Renal cortical epithelial cell (primary cell): ENCODE data around the gene MITD1. TPM values are rescaled to one million over a fixed set of nuclear protein-coding genes. Genes with fewer than 3 reads are reported as not detected.
"Not testable (repeated sequence)": the region's sequence is repeated elsewhere in the genome, so short reads cannot be mapped to it uniquely, and the experiment has no call there.

ENCODE experiments used
- DNase-seq: peaks from one replicate; pipeline ENCODE4 v3.0.0-alpha.2; 2011; ENCODE audit warnings: low read depth
- total RNA-seq: library from RNA; depleted of rRNA; stranded (reverse); fragments of >200 nt; gene quantifications from 2 replicates; pipeline ENCODE4 v1.2.3, GENCODE V29; 2014

MITD1 gene
- 25.8 and 44.6 TPM in 2 replicates for total RNA-seq

DNA sequence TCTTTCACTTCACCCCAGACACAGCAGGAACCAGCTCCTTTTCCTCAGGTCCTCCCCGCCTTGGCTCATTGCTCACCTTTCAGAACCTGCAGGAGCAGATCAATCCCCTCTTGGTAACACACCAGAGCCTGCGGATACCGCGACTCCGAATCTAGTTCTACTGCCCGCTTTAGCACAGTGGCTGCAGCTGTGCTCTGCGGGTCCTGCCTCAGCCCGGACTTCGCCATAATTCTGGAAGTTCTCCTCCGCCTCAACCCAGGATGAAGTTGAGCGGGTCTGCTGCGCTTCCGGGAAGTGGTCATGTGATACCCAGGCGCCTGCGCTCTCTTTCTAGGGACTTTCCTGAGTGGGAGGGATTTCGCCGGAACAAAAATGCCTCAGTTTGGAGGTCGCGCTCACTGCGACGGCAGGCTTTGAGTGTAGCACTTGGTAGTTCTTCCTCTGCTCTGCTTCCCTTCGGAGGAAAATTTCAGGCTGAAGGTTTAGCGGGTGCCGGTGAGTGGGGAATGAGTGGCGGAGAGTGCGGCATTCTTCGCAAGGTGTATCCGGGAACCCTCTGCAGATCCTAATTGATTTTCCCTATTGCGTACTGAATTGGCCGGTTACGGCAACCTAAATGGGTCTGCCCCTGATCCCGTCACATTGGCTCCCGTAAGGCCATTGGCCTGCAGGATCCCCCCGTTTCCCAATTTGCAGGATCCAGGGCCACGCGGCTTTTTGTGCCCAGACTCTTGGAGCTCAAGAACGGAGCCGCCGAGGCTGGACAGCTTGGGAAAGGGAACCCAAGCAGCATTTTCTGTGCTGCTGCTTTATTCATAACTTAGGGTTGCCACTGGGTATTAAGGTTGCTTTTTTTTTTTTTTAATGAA is at the start of gene MITD1, which contains the start of gene MRPL30:
TSS of gene MITD1 (minus strand) at position 304 of the 869 bp plus-strand sequence. CDS start at position 227, 77 bp downstream.
TSS of gene MRPL30 (plus strand) at position 430 of the 869 bp plus-strand sequence. CDS start 5,020 bp downstream, outside the sequence.
- peak; percentile 93 for DNase-seq

DNA sequence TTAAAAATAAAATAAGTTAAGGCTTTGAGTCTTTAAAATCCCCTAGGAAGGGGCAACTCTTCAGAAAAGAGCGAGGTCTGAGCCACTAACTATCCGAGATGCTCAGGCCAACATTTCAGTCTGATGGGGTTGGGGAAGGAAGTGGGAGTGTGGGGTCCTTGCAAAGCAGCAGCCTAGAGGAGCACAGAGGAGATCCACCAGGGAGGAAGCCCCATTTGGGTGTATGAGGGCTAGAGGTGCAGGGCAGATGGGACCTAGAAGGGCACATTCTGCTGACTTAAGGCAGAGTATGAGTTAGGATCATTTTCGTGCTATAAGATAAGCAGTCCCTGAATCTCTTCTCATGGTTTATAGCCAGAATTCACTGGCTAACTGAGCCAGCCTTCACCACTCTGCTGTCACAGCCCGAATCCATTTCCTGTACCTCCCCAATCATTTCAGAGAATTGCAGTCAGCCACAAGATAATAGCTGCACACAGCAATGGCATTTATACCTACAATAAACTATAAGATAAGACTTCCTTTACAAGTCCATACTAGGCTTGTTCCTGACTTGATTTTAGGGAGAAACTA is 37.2 kb upstream of the MITD1 start:
- no peak for DNase-seq

DNA sequence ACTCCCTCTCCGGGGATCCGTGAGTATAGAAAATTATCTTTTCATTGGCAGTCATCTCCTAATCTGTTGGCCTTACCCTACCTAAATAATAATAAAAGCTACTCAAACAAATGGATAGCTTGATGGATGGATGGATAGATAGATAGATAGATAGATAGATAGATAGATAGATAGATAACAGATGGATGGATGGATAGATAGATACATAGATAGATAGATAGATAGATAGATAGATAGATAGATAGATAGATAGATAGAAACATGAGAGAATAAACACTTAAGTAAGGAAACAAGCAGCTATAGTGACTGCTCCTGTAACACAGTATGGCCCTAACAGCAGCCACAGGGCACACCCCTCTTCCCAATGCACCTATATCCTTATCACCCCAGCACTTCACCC is 35.2 kb upstream of the MITD1 start:
- DNase-seq, result no peak

DNA sequence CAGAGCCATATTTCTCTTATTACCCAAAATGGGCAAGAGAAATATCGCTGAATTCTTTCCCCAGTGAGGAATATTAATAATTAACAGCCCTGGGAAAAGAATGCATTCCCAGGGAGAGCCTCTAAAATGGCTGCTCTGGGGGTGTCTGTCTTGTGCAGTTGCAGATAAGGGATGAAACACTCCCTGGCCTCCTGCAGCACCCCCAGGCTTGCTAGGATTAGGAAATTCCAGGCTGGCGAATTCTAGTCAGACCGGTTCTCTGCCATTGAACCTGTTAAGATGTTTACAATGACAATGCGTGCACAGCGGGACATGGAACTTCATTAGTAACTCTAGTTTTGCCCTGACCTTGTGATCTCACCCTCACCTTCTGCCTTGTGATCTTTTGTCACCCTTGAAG is 24.6 kb upstream of the MITD1 start:
- no peak for DNase-seq

DNA sequence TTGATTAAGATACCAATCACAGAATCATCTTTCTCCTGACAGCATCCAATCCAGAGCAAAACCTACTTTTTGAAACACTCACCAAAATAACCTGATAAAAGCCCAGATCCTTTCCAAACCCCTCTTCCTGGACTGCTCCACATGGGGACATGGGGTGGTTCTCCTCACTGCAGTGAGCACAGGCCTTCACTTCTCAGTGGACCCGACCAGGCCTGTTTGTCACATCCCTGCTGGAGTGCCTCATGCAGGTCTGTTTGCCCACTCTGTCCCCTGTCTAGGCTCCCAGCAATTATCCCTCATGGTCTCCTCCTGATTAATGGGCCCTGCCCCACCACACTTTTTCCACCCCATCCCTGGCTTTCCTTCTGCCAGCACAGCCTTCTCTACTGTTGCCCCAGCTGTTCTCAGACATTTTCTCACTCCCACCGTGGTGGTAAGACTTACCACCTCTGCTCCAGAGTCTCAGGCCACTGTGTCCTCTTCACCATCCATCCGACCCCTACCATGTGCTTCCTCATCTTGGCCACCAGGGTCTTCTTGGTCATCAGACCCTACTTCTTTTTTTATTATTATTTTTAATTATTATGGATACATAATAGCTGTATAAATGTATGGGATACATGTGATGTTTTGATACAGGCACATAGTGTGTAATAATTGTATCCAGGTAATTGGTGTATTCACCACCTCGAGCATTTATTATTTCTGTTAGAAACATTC is 21.3 kb upstream of the MITD1 start:
- no peak for DNase-seq

DNA sequence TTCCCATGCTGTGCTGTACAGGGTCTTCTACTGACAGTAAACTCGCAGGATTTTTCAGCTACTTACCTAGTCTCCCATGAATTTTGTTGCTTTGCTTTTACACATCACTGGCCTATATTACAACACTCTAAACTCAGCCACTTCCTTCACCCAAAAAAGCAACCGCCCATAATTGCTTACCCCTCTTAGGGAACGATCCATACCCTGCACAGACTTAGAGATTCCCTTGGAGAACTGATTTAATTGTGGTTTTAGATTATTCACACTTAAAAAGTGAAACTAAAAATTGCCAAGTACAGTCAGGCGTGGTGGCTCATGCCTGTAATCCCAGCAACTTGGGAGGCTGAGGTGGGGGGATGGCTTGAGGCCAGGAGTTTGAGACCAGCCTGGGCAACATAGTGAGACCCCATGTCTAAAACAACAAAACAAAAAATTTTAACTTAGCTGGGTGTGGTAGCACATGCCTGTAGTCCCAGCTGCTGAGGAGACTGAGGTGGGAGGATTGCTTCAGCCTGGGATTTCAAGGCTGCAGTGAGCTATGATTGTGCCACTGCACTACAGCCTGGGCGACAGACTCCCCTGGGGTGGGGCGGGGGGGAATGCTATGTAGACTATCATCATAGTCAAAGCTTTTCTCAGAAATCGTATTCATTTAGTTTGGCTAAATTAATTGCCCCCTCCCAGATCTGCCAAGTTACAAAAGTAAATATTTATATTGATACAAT is 19.4 kb upstream of the MITD1 start:
- DNase-seq, result no peak

DNA sequence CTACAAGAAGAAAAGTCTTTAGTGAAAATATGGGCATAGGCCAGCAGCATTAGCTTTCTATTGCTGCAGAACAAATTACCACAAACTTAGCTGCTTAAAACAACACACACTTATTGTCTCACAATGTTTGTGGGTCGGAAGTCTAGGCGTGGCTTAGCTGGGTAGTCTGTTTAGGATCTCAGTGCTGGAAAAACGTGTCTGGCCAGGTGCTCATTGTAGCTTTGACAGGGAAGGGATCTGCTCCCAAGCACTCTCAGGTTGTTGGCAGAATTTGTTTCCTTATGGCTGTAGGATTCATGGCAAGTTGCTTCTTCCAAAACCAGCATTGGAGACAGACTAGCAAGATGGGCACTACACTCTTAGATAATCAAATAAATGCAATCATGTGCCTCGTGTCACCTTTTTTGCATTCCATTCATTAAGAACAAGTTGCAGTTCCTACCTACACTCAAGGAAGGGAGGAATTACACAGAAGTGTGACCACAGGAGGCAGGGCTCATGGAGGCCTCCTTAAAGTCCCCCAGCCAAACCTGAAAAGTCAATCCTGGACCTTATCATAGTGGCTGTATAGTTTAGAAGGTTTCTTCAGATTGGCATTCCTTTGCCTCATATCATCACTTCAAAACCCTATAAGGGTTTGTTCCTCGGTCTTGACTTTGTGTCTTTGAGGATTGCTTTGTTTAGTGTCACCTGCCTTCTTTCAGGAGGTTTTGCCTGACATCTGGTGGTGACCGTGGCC is 17.4 kb upstream of the MITD1 start:
- no peak for DNase-seq

DNA sequence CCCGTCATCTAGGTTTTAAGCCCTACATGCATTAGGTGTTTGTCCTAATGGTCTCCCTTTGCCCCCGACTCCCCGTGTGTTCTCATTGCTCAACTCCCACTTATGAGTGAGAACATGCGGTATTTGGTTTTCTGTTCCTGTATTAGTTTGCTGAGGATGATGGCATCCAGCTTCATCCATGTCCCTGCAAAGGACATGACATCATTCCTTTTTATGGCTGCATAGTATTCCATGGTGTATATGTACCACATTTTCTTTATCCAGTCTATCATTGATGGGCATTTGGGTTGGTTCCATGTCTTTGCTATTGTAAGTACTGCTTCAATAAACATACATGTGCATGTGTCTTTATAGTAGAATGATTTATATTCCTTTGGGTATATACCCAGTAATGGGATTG is 11.5 kb upstream of the MITD1 start:
- not testable (repeated sequence) for DNase-seq

DNA sequence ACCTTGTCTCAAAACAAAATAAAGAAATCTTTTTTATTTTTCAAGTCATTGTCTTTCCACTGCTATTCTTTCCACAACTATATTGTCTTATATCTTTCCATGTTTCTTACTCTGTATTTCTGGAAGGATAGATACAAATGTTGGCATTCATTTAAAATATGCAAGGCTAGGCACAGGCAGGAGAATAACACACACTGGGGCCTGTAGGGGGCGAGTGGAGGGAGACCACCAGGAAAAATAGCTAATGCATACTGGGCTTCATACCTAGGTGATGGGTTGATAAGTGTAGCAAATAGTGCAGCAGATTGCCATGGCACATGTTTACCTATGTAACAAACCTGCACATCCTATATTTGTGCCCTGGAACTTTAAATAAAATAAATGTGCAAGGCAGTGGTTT is 9.7 kb upstream of the MITD1 start:
- DNase-seq, result no peak

DNA sequence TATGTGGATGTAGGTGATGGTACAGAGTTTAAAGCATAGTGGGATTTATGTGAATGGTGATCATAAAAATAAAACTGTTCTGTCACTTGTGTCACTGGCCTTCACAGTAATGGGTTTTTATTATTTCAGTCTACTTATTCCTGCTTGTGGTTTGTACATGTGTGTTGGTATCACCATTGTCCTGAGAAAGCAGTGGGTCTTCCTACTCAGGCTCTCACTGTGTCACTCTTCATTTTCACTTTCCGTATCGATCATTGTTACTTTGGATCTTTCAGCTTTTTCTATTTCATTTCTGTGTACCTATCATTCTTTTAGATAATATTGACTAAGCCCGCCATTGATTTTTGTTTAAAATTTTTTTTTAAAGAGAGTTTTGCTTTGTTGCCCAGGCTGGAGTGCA is 7.5 kb upstream of the MITD1 start:
- DNase-seq, result no peak

DNA sequence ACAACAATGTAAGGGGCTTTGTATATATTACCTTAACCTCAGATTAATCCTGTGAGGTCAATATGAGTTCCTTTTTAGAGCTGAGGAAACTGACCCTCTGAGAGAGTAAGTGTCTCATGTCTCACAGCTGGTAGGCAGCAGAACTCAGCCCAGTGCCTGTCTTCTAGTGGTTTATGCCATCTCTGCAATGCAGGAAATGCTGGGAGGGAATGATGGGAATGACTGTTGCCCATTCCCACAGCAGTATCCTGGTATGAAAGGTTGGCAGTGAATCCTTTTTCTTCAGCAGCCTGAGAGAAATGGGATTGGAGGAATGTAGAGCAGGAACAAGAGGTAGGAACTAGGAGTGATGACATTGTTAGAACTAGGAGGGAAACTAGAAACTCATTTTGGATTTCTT is 6.2 kb upstream of the MITD1 start:
- DNase-seq, result no peak

DNA sequence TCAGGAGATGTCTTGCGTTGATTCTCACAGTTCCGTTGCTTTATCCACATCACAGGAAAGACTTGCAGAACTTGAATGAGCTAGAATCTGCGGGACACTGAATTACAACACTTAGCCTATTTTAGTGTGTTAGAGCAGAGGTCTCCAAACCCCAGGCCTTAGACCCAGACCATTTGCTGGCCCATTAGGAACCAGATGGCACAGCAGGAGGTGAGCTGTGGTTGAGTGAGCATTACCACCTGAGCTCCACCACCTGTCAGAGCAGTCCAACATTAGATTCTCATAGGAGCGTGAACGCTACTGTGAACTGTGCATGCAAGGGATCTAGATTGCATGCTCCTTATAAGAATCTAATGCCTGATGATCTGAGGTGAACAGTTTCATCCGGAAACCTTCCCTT is 4.0 kb upstream of the MITD1 start:
- no peak for DNase-seq

DNA sequence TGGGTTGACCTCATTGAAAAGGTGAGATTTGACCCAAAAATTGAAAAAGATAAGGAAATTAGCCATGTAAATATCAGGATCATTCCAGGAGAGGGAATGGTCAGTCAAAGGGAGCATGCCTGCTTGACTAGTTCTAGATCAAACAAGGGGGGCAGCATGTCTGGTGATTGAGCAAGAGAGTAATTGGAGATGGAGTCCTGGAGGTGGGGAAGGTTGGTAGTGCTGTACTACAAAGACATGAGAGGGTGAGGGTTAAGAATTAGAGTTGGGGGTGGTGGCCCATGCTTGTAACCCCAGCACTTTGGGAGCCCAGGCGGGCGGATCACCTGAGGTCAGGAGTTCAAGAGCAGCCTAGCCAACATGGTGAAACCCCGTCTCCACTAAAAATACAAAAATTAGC is 2.2 kb upstream of the MITD1 start:
- DNase-seq, result peak; percentile 22

DNA sequence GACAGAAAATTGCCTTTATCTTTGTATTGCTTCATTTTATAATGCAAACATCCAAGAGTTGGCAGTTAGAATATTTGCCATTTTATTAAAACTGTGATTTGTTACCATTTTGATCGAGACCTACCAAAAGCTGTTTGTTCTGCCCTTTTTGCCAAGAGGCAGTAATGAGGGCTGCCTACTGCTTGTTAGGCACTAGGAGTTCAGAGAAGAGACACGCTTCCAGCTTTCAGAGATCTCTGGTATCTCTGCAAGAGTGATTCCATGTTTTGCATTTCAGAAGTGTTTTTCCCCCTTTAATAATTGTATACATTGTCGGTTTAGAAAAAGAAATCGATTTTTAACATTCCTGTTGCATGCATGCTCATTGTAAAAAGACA is 754 bp upstream of the MITD1 start:
- DNase-seq, result peak; percentile 17

DNA sequence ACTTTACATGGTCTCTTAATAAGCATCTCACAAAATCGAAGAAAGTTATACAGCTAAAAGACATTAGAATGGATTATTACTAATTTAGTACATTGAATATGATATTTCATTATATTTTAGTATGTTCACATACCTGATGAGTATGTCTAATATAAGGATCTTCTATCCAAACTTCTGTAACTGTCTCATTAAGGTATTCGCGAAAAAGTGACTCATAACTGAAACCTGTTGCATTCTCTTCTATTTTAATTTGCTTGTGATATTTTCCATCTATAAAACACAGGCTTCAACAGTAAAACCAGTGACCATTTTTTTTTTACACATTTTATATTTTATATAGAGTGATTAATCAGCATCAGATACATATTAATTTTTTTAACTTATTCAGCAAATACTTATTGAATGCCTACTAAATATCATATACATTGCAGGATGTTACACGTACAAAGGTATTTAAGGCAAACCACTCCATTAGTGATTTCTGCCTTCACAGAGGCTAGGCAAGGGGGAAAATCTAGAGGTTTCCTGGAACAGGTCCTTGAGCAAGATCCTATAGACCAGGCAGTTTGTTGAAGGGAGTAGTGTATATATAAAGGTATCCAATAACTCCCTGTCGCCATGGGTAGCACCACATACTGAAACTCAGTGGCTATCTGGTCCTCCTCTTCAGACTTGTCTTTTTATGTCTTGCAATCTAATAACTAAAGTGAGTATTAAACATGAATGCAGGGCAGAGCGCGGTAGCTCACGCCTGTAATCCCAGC is 9.3 kb downstream of the MITD1 start:
- DNase-seq, result no peak

DNA sequence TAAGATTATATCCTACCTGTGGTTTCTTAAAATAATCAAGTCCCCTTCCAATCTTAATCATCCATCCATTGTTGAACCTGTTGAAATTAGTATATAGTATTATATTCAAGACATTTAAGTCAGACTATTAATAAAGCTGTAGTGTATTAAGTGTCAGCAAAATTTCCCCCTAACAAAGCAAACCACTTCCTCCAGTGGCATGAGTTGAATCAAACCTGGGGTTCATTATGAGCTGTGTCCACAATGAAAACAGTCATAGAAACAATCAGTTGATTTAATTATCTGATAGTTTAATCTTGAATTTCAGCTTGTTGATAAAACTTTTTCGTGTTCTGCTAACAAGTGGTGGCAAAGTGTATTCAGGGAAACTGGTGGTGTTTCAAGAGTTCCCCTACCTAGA is 11.3 kb downstream of the MITD1 start:
- no peak for DNase-seq

DNA sequence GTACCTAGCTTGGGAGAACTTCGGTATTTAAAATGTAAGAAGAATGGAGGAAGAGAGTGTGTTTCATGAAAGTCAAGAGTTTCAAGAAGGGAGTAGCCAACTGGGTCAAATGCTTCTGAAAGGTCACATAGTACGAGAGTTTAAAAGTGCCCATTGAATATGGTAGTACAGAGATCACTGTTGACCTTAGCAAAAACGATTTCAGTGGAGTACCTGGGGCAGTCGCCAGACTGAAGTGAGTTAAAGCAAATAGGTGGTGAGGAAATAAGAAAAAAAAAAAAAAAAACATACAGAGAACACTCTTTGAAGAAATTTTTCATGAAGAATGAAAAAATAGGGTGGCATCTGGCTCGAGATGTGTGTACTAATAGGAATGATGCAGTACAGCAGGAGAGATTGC is 14.6 kb downstream of the MITD1 start:
- DNase-seq, result no peak

DNA sequence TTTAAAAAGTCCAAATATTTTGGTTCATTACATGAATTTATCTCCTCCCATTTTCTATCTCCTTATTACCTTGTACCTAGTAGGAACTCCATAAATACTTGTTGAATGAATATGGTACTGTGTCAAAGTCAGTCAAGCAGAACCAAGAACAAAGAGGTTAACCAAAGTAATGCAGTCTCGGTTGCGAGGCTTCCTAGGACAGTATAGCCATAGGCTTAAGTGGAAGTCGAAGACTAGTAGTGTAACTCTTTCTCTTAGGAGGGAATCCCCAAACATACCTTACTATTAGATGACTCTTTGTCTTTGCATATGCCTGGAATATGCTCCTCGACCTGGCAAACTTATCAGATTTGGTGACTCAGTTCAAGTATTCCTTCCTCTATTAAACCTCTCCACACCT is 21.3 kb downstream of the MITD1 start:
- peak; percentile 44 for DNase-seq

DNA sequence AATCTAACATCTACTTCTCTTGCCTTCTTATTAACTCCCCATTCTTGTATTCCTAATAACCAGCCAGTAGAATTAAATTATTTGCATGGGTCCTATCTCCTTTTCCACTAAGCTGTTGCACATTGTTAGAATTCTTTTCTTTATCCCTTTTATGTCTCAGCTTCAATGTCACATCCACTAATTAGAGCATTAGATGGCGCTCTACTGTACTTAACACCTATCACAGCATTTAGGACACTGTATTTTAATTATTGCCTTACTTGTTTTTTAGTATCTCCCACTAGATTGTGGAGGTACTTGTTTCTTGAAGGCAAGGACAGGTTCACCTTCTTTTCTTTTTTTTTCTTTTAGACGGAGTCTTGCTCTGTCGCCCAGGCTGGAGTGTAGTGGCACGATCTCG is 22.3 kb downstream of the MITD1 start:
- no peak for DNase-seq

DNA sequence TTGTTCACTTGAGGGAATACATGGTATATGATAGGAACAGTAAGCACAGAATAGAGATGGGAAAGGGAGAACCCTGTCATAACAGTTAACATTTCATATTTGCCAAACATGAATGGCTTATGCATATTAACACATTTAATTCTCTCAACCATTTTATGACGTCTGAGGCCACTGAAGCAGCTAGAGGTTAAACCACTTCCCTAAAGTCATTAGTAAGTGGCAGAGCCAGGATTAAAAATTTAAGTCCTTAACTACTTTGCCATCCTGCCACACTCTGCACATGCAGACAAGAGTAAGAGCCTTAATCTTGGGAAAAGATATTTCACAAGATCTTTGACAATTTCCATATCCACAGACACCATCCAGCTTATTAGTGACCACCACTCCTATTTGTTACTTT is 24.0 kb downstream of the MITD1 start:
- no peak for DNase-seq
